GM21526 (cell line): ENCODE results near the gene SLC25A22.

ENCODE experiments used
- ATAC-seq: cut with Tn5 transposase; IDR thresholded peaks from one replicate; pipeline ENCODE4 v1.9.1; 2021; ENCODE audit warnings: moderate library complexity; ENCODE audit not compliant: unreplicated experiment, low FRiP score

SLC25A22 gene

GRCh38 chr11:808427-809286 lies 10.6 kb upstream of the SLC25A22 start:
- ATAC-seq, result no peak

DNA sequence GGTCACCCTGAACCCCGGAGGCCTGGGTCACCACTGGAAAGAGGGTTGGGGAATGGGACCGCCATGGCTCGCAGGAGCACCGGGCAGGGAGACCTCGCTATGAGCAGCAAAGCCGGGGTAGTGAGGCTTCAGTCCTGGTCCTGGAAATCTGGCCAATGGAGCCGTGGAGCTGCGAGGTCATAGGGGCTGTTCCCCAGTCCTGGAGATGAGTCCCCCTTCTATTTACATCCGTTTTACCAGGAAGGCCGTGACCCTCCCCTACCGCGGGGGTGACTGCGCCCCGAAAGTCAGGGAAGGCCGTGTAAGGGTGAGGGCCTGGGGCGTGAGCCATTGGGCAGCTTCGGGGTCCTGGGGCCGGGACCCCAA lies 6.5 kb upstream of the SLC25A22 start:
- no peak for ATAC-seq

GRCh38 chr11:803770-804598 lies 5.9 kb upstream of the SLC25A22 start:
- ATAC-seq, result no peak

DNA sequence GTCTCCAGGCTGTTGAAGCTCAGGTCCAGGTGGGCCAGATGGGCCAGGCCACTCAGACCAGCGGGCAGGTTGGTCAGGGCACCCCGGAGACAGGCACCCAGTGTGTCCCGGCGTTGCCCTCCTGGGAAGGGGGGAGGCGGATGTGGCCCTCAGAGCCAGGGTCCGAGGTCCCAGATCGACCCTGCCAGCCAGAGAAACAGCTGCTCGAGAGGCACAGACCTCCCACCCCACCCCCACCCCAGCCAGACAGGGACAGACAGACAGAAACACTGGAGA lies 5.3 kb upstream of the SLC25A22 start:
- ATAC-seq, result no peak

- ATAC-seq, result no peak
These were observed 4.8 kb upstream of the SLC25A22 start for GRCh38 chr11:802693-803466.

- ATAC-seq, result no peak
These were observed 4.0 kb upstream of the SLC25A22 start for GRCh38 chr11:802018-802617.

- ATAC-seq, result no peak
These were observed 3.2 kb upstream of the SLC25A22 start for GRCh38 chr11:801097-801780.

DNA sequence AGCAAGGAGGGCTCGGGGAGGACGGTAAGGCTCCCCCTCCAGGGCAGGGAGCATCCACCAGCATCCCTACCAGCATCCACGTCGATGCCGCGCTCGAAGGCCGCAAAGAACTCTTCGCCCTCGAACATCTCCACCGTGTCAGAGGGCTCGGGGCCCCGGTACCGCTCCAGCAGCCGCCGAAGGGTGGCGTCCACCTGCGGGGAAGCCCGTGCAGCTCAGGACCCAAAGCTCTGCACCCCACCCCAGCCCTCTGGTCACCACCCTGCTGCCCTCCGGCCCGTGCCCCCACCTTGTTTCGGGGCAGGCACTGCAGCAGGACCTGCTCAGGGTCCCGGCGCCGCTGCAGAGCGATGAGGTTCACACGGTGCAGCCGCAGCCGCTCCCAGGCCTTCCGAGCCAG lies 2.4 kb upstream of the SLC25A22 start:
- ATAC-seq, result no peak

GRCh38 chr11:799641-800316 lies 1.7 kb upstream of the SLC25A22 start:
- ATAC-seq, result no peak

DNA sequence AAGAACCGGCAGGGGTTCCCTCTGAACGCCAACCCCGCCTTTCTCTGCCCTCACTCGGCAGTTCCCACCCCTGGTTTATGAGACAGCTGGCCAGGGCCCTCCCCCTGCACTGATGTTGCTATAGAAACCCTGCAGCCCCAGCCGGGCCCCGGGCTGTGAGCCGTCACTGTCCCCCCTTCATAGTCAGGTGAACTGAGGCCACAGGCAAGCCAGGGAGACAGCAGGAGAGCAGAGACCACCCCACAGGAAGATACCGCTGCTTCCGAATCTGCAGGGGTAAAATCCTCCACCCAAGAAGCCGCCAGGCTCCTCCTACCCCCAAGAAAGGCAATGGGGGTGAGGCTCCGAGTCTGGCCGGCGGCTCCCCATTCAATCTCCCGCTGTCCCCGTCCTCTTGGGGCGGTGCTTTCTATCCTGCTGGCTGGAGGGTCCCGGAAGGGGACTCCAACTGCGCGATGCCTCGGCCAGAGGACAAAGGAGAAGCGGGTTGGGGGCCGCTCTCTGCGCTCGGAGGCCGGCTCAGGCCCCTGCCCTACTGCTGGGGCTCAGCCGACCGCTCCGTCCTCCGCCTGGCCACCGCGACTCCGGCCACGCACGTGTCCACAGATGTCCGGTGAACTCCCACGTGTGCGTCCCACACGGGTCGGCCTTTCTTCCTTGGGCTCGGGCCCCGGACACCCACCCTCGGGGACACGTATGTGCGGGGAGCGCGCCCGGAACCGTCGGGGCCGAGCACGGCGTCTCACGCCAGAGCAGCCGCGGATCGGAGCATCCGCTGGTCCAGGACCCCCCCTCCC lies 587 bp downstream of the SLC25A22 start:
- peak; percentile 36 for ATAC-seq

GRCh38 chr11:796565-797295 lies 1.4 kb downstream of the SLC25A22 start:
- no peak for ATAC-seq

DNA sequence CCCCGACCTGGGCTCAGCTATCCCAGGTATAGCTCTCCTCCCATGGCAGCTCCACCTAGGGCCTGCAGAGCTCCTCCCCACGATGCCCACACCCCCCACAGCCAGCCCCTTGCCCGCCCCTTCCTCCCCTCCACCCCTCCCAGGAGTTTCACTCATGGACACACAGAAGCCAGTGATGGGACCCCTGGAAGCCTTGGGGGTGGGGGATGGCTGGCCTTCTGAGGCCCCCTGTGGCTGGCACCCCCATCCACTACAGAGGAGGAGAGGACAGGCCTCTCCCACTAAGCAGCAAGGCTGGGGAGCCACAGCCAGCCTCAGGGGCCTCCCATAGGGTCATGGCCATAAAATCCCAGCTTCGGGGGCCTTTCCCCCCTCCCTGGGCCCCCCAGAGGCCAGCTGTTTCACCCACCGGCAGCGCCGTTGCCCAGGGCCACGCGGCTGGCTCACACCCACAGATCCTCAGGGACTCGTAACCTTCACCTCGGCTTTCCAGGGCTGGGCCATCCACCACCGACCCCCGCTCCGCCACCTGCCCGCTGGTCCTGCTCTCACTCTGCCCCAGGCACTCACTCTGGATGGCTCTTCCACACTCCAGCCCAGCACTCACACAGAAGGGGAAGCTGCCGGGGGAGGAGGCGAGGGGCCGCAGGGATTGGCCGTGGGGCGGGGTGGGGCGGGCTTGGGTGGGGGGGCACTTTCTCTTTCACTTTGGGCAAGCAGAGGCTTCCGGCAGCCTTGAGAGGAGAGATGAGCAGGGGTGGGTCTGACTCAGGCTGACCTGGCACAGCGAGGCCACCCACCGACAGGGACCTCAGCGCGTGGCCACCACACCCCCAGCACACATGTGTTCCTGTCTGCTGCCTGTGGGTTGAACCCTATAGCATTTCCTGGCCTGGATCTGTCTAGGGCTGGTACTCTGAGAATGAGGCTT lies 2.2 kb downstream of the SLC25A22 start:
- no peak for ATAC-seq

DNA sequence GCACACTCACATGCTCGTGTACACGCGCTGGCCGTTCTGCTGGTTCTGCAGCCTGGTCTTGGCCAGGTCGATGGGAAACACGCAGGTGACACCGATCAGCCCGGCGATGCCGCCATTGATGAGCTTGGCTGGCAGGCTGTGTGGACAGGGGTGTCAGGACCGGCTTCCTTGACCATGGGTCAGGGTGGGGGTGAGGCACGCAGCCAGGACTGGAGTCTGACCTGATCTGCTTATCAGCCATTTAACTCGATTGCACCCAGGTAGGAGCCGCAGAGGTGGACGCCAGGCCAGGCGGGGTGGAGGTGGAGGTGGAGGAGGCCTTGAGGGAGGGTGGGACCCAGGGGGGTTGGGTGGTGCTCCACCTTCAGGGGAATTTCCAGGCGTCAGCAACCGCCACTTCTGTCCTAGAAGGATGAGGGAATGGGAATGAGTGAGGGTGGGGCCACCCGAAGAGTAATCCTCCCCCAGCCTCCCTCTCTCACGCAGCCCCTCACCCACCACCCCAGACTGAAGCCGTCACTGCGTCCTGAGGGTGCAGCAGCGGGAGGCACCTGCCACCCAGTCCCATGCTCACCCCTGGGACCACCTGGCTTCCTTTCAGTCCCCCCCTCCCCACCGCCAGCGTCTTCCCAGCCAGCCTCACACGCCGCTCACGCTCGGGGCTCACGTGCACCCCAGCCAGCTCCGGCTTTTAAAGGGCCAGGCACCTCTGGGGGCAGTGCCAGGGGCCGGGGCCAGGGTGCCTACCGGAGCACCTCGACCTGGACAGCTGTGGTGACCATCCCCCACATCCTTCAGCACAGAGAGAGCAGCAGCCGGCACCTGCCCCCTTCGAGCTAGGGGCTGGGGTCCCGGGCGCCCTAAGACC lies 3.1 kb downstream of the SLC25A22 start:
- no peak for ATAC-seq

DNA sequence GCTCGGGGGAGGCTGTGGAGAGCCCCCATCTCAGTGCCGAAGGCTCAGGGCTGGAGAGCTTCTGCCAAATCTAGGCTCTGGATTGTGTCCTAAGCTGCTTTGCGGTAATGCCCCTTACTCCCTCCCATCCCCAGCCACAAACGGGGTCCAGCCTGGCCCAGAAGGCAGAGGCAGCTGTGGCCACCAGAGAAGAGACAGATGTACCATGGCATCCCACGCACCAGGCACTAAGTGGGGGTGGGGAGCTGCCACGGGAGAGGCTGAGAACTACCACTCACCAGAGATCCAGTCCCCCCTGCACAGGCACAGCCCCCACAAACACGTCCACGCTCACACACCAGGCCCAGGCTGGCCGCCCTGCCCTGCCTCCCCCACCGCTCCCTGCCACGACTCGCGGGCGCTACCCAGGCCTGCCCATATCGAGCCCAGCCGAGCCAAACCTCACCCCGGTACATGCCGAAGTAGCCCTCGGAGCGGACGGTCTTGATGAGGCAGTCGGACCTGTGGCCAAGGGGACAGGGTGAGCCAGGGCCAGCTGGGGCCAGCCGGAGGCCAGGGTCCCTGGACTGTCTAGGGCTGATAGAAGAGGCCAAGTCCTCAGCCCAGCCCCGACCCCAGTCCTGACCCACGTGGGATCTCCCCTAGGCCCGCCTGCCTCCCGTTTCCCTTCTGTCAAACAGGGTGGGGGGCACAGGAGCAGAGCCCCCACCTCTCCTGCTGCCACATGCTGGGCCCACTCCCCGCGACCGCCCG lies 3.9 kb downstream of the SLC25A22 start:
- ATAC-seq, result no peak

- ATAC-seq, result no peak
These were observed 4.5 kb downstream of the SLC25A22 start for GRCh38 chr11:793556-793955.

GRCh38 chr11:792873-793272 lies 5.2 kb downstream of the SLC25A22 start:
- no peak for ATAC-seq
